GM18511 (cell line): ENCODE data around the gene DYRK2.
A peak's percentile ranks its signal among the peaks of the same experiment; 100 is the strongest.

Experiments
- ATAC-seq: cut with Tn5 transposase; IDR thresholded peaks from one replicate; pipeline ENCODE4 v1.9.1; 2021; ENCODE audit warnings: mild to moderate bottlenecking, moderate library complexity; ENCODE audit not compliant: unreplicated experiment

DYRK2 gene

GRCh38 chr12:67698672-67699581, 50.4 kb downstream of the DYRK2 start:
- ATAC-seq, result peak; percentile 92

GRCh38 chr12:67701121-67701520, 52.6 kb downstream of the DYRK2 start:
- ATAC-seq, result no peak

- ATAC-seq, result no peak
These were observed 53.6 kb downstream of the DYRK2 start for GRCh38 chr12:67702136-67702535.

- no peak for ATAC-seq
These were observed 55.5 kb downstream of the DYRK2 start for GRCh38 chr12:67704071-67704470.

DNA sequence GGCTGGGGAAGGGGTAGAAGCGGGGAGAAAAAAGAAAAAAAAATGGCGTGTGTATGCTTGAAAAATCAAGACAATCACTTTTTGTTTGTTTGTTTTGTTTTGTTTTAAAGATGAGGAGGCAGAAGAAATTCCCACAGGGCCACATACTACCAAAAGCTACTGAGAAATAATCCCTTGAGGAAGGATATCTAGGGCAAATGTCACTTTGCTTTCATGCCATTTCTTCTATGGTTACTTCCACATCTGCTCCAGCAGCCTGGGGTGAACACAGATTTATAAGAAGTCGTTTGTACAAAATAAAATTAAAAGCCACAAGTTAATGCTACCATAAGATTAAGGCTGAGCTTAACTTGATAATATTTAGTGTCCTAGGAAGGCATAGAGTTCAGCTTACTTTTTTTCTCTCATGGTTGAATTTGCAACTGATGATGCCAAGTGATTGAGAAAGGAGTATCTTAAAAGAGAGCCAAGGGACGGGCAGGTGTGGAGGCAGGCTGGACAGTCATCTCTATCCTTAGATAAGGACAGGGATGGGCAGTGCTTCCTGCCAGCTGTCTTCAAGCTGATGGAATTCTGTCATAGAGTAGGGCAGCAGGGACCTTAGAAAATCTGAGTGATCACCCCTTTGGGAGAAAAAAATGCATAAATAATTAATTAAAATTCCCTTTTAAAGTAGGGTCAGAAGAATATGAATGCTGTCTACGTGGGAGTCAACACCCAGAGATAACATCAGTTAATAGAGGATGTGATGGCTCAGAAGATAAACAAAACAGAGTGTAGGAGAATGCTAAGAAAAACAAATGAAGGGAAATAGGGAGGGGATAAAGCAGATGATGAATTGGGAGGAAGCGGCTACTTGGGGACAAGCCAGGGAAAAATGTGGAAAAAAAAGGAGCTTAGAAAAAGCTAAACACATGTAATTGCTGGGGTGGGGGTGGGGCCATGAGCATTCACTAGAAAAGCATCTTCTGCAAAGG, 57.1 kb downstream of the DYRK2 start:
- no peak for ATAC-seq

- ATAC-seq, result no peak
These were observed 60.9 kb downstream of the DYRK2 start for GRCh38 chr12:67709367-67709954.

GRCh38 chr12:67710582-67710981, 62.0 kb downstream of the DYRK2 start:
- peak; percentile 99 for ATAC-seq

DNA sequence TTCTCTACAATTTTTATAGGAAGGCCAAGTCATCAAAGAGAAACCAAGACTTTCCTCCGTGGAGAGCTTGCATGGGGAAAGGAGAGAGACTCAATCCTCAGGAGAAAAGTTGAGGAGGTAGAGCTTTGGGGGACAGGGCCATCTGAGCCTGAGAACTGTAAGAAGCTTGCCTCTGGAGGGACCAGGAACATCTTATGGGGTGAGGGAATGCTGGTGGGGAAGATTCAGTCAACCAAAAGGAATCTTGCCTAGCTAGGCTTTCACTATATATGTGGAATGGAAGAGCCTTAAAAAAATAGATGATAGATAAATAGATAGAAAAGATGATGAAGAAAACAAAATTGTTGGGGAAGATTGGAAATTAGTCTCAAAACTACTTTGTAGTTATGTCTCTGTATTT, 63.5 kb downstream of the DYRK2 start:
- ATAC-seq, result no peak

GRCh38 chr12:67714648-67715047, 66.1 kb downstream of the DYRK2 start:
- no peak for ATAC-seq
